NB4 (cell line): ENCODE data around the gene SLC15A5.
A peak's percentile ranks its signal among the peaks of the same experiment; 100 is the strongest.

Source experiments
- DNase-seq: peaks from one replicate; pipeline ENCODE4 v3.0.0; 2010; ENCODE audit warnings: low read depth
- H3K4me3 ChIP-seq: one replicate; pipeline ENCODE4 v1.5.1; 2011; ENCODE audit warnings: mild to moderate bottlenecking, low read depth, low read length, moderate library complexity
- MYC ChIP-seq: IDR thresholded peaks from 2 replicates; pipeline ENCODE4 v1.6.1; 2011; ENCODE audit warnings: low read depth, low read length
- POLR2A ChIP-seq: IDR thresholded peaks from 2 replicates; pipeline ENCODE4 v1.6.1; 2011; ENCODE audit warnings: mild to moderate bottlenecking; ENCODE audit not compliant: insufficient read length; ENCODE audit errors: extremely low read depth
- TF ChIP-seq, protein P1 (sequence below): IDR thresholded peaks from one replicate; pipeline ENCODE4 v1.5.1; 2012; ENCODE audit warnings: low read depth, low read length
- TF ChIP-seq, protein P2 (sequence below): IDR thresholded peaks from 2 replicates; pipeline ENCODE4 v1.6.1; 2011; ENCODE audit warnings: low read depth, low read length

Gene SLC15A5

GRCh38 chr12:16310934-16311333 lies 33.4 kb upstream of the SLC15A5 start:
- no peak overlapping the region for H3K4me3 ChIP-seq
- DNase-seq, result no peak
- TF ChIP-seq, protein P1, sequence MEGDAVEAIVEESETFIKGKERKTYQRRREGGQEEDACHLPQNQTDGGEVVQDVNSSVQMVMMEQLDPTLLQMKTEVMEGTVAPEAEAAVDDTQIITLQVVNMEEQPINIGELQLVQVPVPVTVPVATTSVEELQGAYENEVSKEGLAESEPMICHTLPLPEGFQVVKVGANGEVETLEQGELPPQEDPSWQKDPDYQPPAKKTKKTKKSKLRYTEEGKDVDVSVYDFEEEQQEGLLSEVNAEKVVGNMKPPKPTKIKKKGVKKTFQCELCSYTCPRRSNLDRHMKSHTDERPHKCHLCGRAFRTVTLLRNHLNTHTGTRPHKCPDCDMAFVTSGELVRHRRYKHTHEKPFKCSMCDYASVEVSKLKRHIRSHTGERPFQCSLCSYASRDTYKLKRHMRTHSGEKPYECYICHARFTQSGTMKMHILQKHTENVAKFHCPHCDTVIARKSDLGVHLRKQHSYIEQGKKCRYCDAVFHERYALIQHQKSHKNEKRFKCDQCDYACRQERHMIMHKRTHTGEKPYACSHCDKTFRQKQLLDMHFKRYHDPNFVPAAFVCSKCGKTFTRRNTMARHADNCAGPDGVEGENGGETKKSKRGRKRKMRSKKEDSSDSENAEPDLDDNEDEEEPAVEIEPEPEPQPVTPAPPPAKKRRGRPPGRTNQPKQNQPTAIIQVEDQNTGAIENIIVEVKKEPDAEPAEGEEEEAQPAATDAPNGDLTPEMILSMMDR, result no peak
- TF ChIP-seq MYC, result no peak
- no peak for TF ChIP-seq POLR2A
- TF ChIP-seq, protein P2, sequence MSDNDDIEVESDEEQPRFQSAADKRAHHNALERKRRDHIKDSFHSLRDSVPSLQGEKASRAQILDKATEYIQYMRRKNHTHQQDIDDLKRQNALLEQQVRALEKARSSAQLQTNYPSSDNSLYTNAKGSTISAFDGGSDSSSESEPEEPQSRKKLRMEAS, result no peak

GRCh38 chr12:16307856-16308475 lies 30.5 kb upstream of the SLC15A5 start:
- peak; percentile 55 for DNase-seq
- peak; percentile 6; the same call in 1 of the 2 replicates for TF ChIP-seq MYC
- TF ChIP-seq, protein P1, result no peak
- H3K4me3 ChIP-seq, result no peak overlapping the region

DNA sequence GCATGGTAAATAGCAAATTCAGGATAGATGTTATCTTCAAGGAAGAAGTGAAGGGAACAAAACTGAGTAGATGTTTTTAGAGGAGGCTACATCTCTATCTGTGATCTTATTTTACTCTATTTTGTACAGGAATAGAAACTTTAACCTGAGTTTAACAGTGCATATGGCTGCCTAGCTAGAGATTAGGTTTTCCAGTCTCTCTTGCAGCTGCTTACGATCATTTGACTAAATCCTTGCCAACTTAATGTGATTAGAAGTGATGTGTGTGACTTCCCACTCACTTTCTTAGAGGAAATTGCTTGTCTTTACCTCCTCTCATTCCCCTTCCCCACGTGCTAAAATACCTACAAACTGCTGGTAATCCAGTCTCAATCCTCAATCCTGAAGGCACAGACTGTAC lies 26.5 kb upstream of the SLC15A5 start:
- H3K4me3 ChIP-seq, result no peak overlapping the region
- TF ChIP-seq POLR2A, result no peak
- TF ChIP-seq, protein P2, result no peak
- TF ChIP-seq MYC, result no peak
- TF ChIP-seq, protein P1, result no peak
- DNase-seq, result no peak

GRCh38 chr12:16300736-16301135 lies 23.3 kb upstream of the SLC15A5 start:
- DNase-seq, result no peak
- TF ChIP-seq POLR2A (no peak), MYC (no peak)
- TF ChIP-seq, protein P1, result no peak
- TF ChIP-seq, protein P2, result no peak
- H3K4me3 ChIP-seq, result no peak overlapping the region

DNA sequence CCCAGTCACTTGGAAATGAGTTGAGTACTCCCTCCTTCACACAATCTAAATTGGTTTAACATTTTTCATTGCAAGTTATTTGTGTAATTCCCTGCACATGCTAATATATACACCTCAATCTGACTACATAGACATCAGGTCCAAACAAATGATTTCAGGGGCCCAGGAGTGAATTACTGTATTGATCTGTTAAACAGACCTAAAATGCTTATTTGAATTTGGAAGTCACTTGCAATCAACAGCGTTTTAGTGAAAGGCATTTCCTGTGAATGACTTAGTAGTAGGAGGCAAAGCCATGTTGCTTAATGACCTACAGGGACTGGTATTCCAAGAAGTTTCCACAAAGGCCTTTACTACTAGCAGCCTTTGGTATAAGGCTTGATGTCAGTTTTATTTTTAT lies 22.6 kb upstream of the SLC15A5 start:
- no peak for DNase-seq
- no peak for TF ChIP-seq POLR2A
- TF ChIP-seq, protein P2, result no peak
- TF ChIP-seq, protein P1, result no peak
- no peak for TF ChIP-seq MYC
- H3K4me3 ChIP-seq, result no peak overlapping the region

DNA sequence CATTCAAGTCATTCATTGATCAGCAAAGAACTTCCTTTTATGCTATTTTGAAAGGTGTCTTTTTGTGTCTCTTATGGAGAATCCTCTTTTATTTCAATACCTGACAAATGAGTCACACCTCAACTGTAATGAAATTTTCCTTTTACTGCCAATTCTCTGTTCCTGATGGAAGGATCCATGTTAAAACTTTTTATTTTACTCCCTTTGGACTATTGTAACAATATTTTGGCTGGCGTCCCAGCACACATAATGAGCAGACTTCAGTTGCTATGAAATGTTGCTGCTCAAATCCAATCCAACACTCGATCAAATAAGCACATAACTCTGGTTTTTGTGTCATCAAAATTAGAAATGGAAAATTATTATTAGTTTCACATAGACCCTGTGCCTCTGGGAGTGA lies 21.9 kb upstream of the SLC15A5 start:
- no peak overlapping the region for H3K4me3 ChIP-seq
- TF ChIP-seq POLR2A (no peak), MYC (no peak)
- TF ChIP-seq, protein P1, result no peak
- TF ChIP-seq, protein P2, result no peak
- DNase-seq, result no peak
